Activated T-cell treated with anti-CD3 and anti-CD28 coated beads, Interleukin-2, amount 50 U/mL, for 24 hours (primary cell): ENCODE measurements around the gene TMEM140.
"Not testable (repeated sequence)": the region's sequence is repeated elsewhere in the genome, so short reads cannot be mapped to it uniquely, and the experiment has no call there.

Source experiments
- DNase-seq: peaks from one replicate; pipeline ENCODE4 v3.0.0-alpha.2; 2020
- H3K27ac Mint-ChIP-seq: 2 replicates; pipeline ENCODE4 v1.8.0; 2020; ENCODE audit warnings: mild to moderate bottlenecking, mixed read lengths
- H3K27me3 Mint-ChIP-seq: 2 replicates; pipeline ENCODE4 v1.8.0; 2020; ENCODE audit warnings: mixed read lengths
- H3K36me3 Mint-ChIP-seq: 2 replicates; pipeline ENCODE4 v1.8.0; 2020; ENCODE audit warnings: low read depth, mixed read lengths
- H3K4me1 Mint-ChIP-seq: 2 replicates; pipeline ENCODE4 v1.8.0; 2020; ENCODE audit warnings: low read depth, mixed read lengths
- H3K4me3 Mint-ChIP-seq: 2 replicates; pipeline ENCODE4 v1.8.0; 2020; ENCODE audit warnings: mild to moderate bottlenecking, moderate library complexity, mixed read lengths
- H3K9me3 Mint-ChIP-seq: 2 replicates; pipeline ENCODE4 v1.8.0; 2020; ENCODE audit warnings: mixed read lengths

The TMEM140 gene

GRCh38 chr7:135173916-135174315 is 26.0 kb downstream of the TMEM140 start:
- not testable (repeated sequence) for H3K27me3 Mint-ChIP-seq, H3K9me3 Mint-ChIP-seq, DNase-seq, H3K4me3 Mint-ChIP-seq, H3K27ac Mint-ChIP-seq
- peaks cover 23% of the 10 kb centered on the region for H3K4me1 Mint-ChIP-seq
- H3K36me3 Mint-ChIP-seq: peaks cover 23% of the 10 kb centered on the region

GRCh38 chr7:135174941-135175340 is 27.1 kb downstream of the TMEM140 start:
- H3K27me3 Mint-ChIP-seq: no peaks in the 10 kb centered on the region
- H3K9me3 Mint-ChIP-seq: peaks cover 10% of the 10 kb centered on the region
- DNase-seq: no peak
- H3K4me3 Mint-ChIP-seq: no peak overlapping the region
- peaks cover 22% of the 10 kb centered on the region for H3K36me3 Mint-ChIP-seq
- no peak overlapping the region for H3K27ac Mint-ChIP-seq
- peaks cover 14% of the 10 kb centered on the region for H3K4me1 Mint-ChIP-seq

- Mint-ChIP-seq H3K4me3 (no peak overlapping the region), H3K9me3 (peaks cover 15% of the 10 kb centered on the region), H3K36me3 (peaks cover 27% of the 10 kb centered on the region), H3K4me1 (peaks cover 11% of the 10 kb centered on the region), H3K27ac (no peak overlapping the region), H3K27me3 (no peaks in the 10 kb centered on the region)
- no peak for DNase-seq
Measured at GRCh38 chr7:135175931-135176330, 28.1 kb downstream of the TMEM140 start.

- peaks cover 38% of the 10 kb centered on the region for H3K36me3 Mint-ChIP-seq
- H3K27ac Mint-ChIP-seq: no peak overlapping the region
- no peaks in the 10 kb centered on the region for H3K27me3 Mint-ChIP-seq
- H3K4me1 Mint-ChIP-seq: peaks cover 1% of the 10 kb centered on the region
- H3K4me3 Mint-ChIP-seq: no peak overlapping the region
- peaks cover 24% of the 10 kb centered on the region for H3K9me3 Mint-ChIP-seq
- no peak for DNase-seq
Measured at GRCh38 chr7:135177028-135177696, 29.3 kb downstream of the TMEM140 start.

- peaks cover 33% of the 10 kb centered on the region for H3K9me3 Mint-ChIP-seq
- H3K36me3 Mint-ChIP-seq: peaks cover 48% of the 10 kb centered on the region
- no peak overlapping the region for H3K27ac Mint-ChIP-seq
- H3K27me3 Mint-ChIP-seq: no peaks in the 10 kb centered on the region
- H3K4me3 Mint-ChIP-seq: no peak overlapping the region
- no peak for DNase-seq
- no peaks in the 10 kb centered on the region for H3K4me1 Mint-ChIP-seq
Measured at GRCh38 chr7:135178364-135178763, 30.5 kb downstream of the TMEM140 start.

DNA sequence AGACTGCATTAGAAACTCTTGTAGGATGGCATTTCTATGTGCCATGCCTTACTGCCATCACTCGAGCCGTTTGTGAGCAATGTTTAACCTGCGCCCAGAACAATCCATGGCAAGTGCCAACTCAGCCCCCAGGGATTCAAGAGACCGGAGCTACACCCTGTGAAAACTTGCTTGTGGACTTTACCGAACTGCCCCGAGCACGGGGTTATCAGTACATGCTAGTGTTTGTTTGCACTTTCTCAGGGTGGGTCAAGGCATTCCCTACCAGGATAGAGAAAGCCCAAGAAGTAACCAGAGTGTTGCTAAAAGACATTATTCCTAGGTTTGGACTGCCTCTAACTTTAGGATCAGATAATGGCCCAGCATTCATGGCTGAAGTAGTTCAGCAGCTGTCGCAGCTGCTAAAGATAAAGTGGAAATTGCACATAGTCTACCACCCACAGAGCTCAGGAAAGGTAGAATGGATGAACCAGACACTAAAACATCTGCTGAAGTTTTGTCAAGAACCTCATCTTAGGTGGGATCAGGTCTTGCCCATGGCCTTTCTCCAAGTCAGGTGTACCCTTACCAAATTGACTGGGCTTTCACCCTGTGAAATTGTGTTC is 31.6 kb downstream of the TMEM140 start:
- H3K4me1 Mint-ChIP-seq: no peaks in the 10 kb centered on the region
- H3K9me3 Mint-ChIP-seq: peaks cover 39% of the 10 kb centered on the region
- H3K27me3 Mint-ChIP-seq: no peaks in the 10 kb centered on the region
- no peak overlapping the region for H3K4me3 Mint-ChIP-seq
- no peak overlapping the region for H3K27ac Mint-ChIP-seq
- peaks cover 59% of the 10 kb centered on the region for H3K36me3 Mint-ChIP-seq
- no peak for DNase-seq

DNA sequence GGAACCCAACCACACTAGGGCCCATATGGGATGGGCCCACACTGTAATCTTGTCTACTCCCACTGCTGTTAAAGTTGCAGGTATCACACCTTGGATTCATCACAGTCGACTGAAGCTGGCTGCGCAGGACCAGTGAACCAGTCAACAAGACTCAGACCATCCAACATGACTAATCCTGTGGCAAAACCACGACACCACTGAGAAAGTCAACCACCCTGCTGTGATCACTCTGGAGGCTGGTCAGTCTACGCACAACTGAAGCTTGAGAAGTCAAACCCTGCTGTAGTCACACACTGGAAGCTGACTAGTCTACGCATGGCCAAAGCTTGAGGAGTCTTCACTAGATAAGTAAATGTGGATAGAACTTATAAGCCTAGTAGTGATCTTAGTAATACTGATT is 32.2 kb downstream of the TMEM140 start:
- no peak for DNase-seq
- Mint-ChIP-seq H3K27me3 (no peaks in the 10 kb centered on the region), H3K4me3 (no peak overlapping the region), H3K9me3 (peaks cover 39% of the 10 kb centered on the region), H3K27ac (no peak overlapping the region), H3K4me1 (no peaks in the 10 kb centered on the region), H3K36me3 (peaks cover 66% of the 10 kb centered on the region)

- H3K4me3 Mint-ChIP-seq: no peak overlapping the region
- H3K9me3 Mint-ChIP-seq: peaks cover 39% of the 10 kb centered on the region
- no peak overlapping the region for H3K27ac Mint-ChIP-seq
- H3K36me3 Mint-ChIP-seq: peaks cover 76% of the 10 kb centered on the region
- no peaks in the 10 kb centered on the region for H3K27me3 Mint-ChIP-seq
- no peaks in the 10 kb centered on the region for H3K4me1 Mint-ChIP-seq
- no peak for DNase-seq
Measured at GRCh38 chr7:135181261-135181928, 33.5 kb downstream of the TMEM140 start.

DNA sequence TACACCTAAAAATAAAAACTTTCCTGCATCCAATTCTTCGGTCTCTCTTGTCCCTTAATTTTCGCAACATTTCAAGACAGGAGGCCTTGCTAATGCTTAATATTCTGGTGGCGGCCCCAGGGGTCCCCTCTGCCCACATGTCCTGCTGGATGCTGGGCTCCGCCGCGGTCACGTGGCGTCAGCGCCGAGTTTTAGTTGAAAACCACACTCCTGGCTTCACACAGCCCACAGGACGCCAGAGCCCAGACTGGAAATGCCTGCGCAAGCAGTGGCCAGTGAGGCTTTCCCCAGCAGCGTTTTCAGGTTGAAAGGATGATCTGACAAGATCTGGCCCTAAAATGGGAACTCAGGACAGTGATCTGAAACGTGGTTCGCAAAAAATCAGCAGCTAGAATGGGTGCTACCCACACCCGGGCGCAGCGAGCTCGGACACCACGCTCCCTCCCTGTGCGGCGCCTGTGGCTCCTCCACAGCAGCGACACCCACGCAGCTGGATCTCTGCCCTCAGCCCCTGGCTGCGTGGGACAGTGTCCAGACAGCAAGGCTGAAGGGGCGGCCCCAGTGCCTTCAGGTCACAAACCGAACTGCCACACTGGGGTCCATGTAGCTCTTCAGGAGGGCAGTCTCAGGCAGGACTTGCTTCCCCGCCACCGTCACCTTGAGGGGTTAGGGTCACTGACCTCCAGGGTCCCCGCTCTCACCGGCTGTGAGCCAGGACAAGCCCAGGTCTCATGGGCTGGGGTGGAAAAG is 34.2 kb downstream of the TMEM140 start:
- no peak overlapping the region for H3K27ac Mint-ChIP-seq
- no peak for DNase-seq
- no peak overlapping the region for H3K4me3 Mint-ChIP-seq
- peaks cover 80% of the 10 kb centered on the region for H3K36me3 Mint-ChIP-seq
- H3K4me1 Mint-ChIP-seq: peaks cover 7% of the 10 kb centered on the region
- no peaks in the 10 kb centered on the region for H3K27me3 Mint-ChIP-seq
- H3K9me3 Mint-ChIP-seq: peaks cover 39% of the 10 kb centered on the region

GRCh38 chr7:135183478-135183877 is 35.6 kb downstream of the TMEM140 start:
- Mint-ChIP-seq H3K4me3 (no peak overlapping the region), H3K27me3 (no peaks in the 10 kb centered on the region), H3K4me1 (peaks cover 9% of the 10 kb centered on the region), H3K27ac (no peak overlapping the region), H3K9me3 (peaks cover 39% of the 10 kb centered on the region), H3K36me3 (peaks cover 93% of the 10 kb centered on the region)
- no peak for DNase-seq

- DNase-seq: no peak
- Mint-ChIP-seq H3K4me1 (peaks cover 9% of the 10 kb centered on the region), H3K27me3 (no peaks in the 10 kb centered on the region), H3K9me3 (peaks cover 33% of the 10 kb centered on the region), H3K4me3 (no peak overlapping the region), H3K36me3 (peaks cover 96% of the 10 kb centered on the region), H3K27ac (no peak overlapping the region)
Measured at GRCh38 chr7:135184254-135184841, 36.5 kb downstream of the TMEM140 start.

DNA sequence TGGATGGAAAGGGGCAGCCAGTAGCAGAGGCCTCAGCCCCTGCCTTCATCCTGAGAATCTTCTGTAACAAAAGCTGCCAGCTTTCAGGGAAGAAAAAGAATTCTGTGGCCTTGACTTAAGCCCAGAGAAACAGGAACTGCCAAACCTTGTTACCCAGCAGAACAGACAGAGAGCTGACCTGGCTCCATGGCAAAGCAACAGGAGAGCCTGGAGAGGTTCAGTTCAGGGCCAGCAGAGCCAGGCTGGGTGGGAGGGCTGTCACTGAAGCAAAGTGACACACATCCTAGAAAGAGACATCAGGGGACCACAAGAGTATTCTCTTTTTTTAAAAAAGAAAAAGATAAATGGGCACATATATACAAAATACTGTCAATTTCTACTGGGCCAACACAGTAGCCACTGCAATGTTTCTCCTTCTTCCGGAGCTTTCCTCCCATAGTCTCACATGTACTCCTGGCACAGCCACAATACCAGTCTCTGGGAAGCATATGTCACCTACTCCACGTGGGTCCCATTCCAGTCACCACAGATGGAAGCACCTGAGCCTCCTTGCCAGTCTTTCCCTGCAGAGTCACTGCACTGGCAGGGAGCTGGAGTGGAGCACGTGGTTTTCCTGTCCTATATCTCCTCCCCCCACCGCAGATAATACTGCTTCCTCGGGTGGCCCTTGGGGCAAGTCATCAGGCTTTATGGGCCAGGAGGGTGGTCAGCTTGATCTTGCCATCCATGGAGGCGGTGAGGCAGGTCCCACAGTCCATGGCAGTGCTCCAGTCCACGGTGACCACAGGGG is 37.8 kb downstream of the TMEM140 start:
- no peak overlapping the region for H3K27ac Mint-ChIP-seq
- peaks cover 24% of the 10 kb centered on the region for H3K9me3 Mint-ChIP-seq
- DNase-seq: no peak
- no peak overlapping the region for H3K4me3 Mint-ChIP-seq
- peaks cover 99% of the 10 kb centered on the region for H3K36me3 Mint-ChIP-seq
- H3K27me3 Mint-ChIP-seq: no peaks in the 10 kb centered on the region
- H3K4me1 Mint-ChIP-seq: peaks cover 9% of the 10 kb centered on the region

GRCh38 chr7:135186261-135186540 is 38.3 kb downstream of the TMEM140 start:
- Mint-ChIP-seq H3K9me3 (peaks cover 22% of the 10 kb centered on the region), H3K4me1 (peaks cover 9% of the 10 kb centered on the region), H3K36me3 (peaks cover 99% of the 10 kb centered on the region), H3K4me3 (no peak overlapping the region), H3K27ac (no peak overlapping the region), H3K27me3 (no peaks in the 10 kb centered on the region)
- DNase-seq: no peak

GRCh38 chr7:135186841-135187253 is 39.0 kb downstream of the TMEM140 start:
- Mint-ChIP-seq H3K4me3 (no peak overlapping the region), H3K36me3 (peaks cover 98% of the 10 kb centered on the region), H3K27ac (peak overlapping the region; percentile 57), H3K9me3 (peaks cover 17% of the 10 kb centered on the region), H3K4me1 (peaks cover 9% of the 10 kb centered on the region), H3K27me3 (no peaks in the 10 kb centered on the region)
- DNase-seq: no peak
